K562 (cell line): ENCODE results near the gene CZIB. TPM values are rescaled to one million over a fixed set of nuclear protein-coding genes. Genes with fewer than 3 reads are reported as not detected.

Source experiments
- CBFB ChIP-seq: sonication (generic); formaldehyde crosslinking; IDR thresholded peaks from 2 replicates; pipeline ENCODE4 v1.4.0; 2020; ENCODE audit warnings: mild to moderate bottlenecking, missing genetic modification reagents
- CEBPG ChIP-seq, 3 experiments: fragments of 200-800 bp in 1 of 3; sonication (Bioruptor generic) in 1 of 3; sonication (generic) in 1 of 3; formaldehyde crosslinking in 1 of 3; IDR thresholded peaks in 2 of 3; conservative IDR thresholded peaks in 1 of 3; 2 replicates each; pipeline versions ENCODE4 v1.6.1 to v1.8.0; 2016 to 2022; ENCODE audit warnings: missing compliant biosample characterization in 2 of 3, missing genetic modification characterization in 2 of 3, mild to moderate bottlenecking in 1 of 3, missing genetic modification reagents in 1 of 3
- CREB3L1 ChIP-seq: fragments of 450-650 bp; IDR thresholded peaks from 2 replicates; pipeline ENCODE4 v1.6.1; 2014; ENCODE audit warnings: low read depth, mild to moderate bottlenecking, moderate library complexity, borderline replicate concordance
- HDAC1 ChIP-seq, 2 experiments: fragments of 450-650 bp; IDR thresholded peaks; 2 replicates each; pipeline ENCODE4 v1.6.1; 2016 to 2017; ENCODE audit warnings: inconsistent platforms in 1 of 2, mild to moderate bottlenecking in 1 of 2, moderate library complexity in 1 of 2
- KAT8 ChIP-seq: fragments of 450-650 bp; IDR thresholded peaks from 2 replicates; pipeline ENCODE4 v1.6.1; 2016; ENCODE audit warnings: low read depth, mild to moderate bottlenecking
- KLF10 ChIP-seq: fragments of 250-450 bp; sonication (Bioruptor Pico); IDR thresholded peaks from 2 replicates; pipeline ENCODE4 v1.6.1; 2021; ENCODE audit warnings: matching md5 sums
- MYBL2 ChIP-seq, 2 experiments: fragments of 450-650 bp in 1 of 2; sonication (generic) in 1 of 2; formaldehyde crosslinking in 1 of 2; IDR thresholded peaks; 2 replicates each; pipeline versions ENCODE4 v1.6.1 to v1.8.1; 2017 to 2022; ENCODE audit warnings: borderline replicate concordance in 1 of 2, inconsistent platforms in 1 of 2, low read depth in 1 of 2, mild to moderate bottlenecking in 1 of 2, missing genetic modification reagents in 1 of 2, moderate library complexity in 1 of 2
- POLR2A ChIP-seq: fragments of 450-650 bp; conservative IDR thresholded peaks from 2 replicates; pipeline ENCODE4 v1.6.1; 2016
- RAD51 ChIP-seq: fragments of 450-650 bp; IDR thresholded peaks from 2 replicates; pipeline ENCODE4 v1.7.1; 2016; ENCODE audit warnings: low read depth, mild to moderate bottlenecking, borderline replicate concordance
- USF2 ChIP-seq: sonication (generic); formaldehyde crosslinking; IDR thresholded peaks from 2 replicates; pipeline ENCODE4 v1.5.0; 2020; ENCODE audit warnings: missing genetic modification reagents
- ZNF3 ChIP-seq: fragments of 250-450 bp; sonication (Bioruptor Pico); IDR thresholded peaks from 2 replicates; pipeline ENCODE4 v1.5.0; 2021; ENCODE audit warnings: mild to moderate bottlenecking, moderate library complexity
- polyA plus RNA-seq, 8 experiments: library from polyadenylated mRNA; depleted of rRNA in 4 of 8; stranded (reverse) in 5 of 8; unstranded in 3 of 8; fragments of >200 nt; fragmentation: Nextera tagmentation in 2 of 8; fragmentation: Illumina TruSeq in 1 of 8; extraction: Ambion mirVana in 2 of 8; extraction: Trizol in 1 of 8; gene quantifications; 2 replicates each; pipeline versions ENCODE4 v1.2.1 to v1.2.3, GENCODE V29; 2011 to 2014; ENCODE audit warnings: inconsistent platforms in 1 of 8, missing spikeins in 1 of 8
- total RNA-seq, 7 experiments: library from RNA; depleted of rRNA in 6 of 7; stranded (reverse); fragments of >200 nt in 6 of 7; fragmentation: Illumina TruSeq in 2 of 7; extraction: Trizol in 2 of 7; gene quantifications; 2 replicates each; pipeline versions ENCODE4 v1.2.1 to v1.2.3, GENCODE V29; 2011 to 2021; ENCODE audit warnings: low replicate concordance in 1 of 7
- TF ChIP-seq, protein P1 (sequence below), 2 experiments: fragments of 450-650 bp; IDR thresholded peaks; 2 replicates each; pipeline ENCODE4 v1.6.1; 2016; ENCODE audit warnings: mild to moderate bottlenecking in 2 of 2, borderline replicate concordance in 1 of 2, low read depth in 1 of 2, moderate library complexity in 1 of 2
- TF ChIP-seq, protein P2 (sequence below): fragments of 450-650 bp; formaldehyde crosslinking; IDR thresholded peaks from 2 replicates; pipeline ENCODE4 v1.4.0; 2020; ENCODE audit warnings: mild to moderate bottlenecking, moderate library complexity

CZIB gene
- total and polyA plus RNA-seq, 9 of the 15 experiments (the other 6 are each of a cell fraction or from before 2014, with no cell fraction given): 52.6 to 111 (median 80.0) TPM

GRCh38 chr1:53196485-53197290 is 23.7 kb downstream of the CZIB start, which contains the start of gene CPT2 (continued):
- no peak for TF ChIP-seq MYBL2 (IDR thresholded peaks at IDR 0.05; ENCODE audit: low read depth)
- TF ChIP-seq MYBL2 (CRISPR knock-in tag; IDR thresholded peaks at IDR 0.05; ENCODE audit: borderline replicate concordance): no peak
- TF ChIP-seq CBFB (CRISPR knock-in tag): no peak
- TF ChIP-seq KAT8: no peak
- TF ChIP-seq RAD51: no peak
- TF ChIP-seq HDAC1 (IDR thresholded peaks at IDR 0.05): no peak
- no peak for TF ChIP-seq ZNF3 (CRISPR knock-in tag)
- 0 out of 2 replicates have a peak, but pooled peaks have one; percentile 18 for TF ChIP-seq CREB3L1
- TF ChIP-seq, protein P1, sequence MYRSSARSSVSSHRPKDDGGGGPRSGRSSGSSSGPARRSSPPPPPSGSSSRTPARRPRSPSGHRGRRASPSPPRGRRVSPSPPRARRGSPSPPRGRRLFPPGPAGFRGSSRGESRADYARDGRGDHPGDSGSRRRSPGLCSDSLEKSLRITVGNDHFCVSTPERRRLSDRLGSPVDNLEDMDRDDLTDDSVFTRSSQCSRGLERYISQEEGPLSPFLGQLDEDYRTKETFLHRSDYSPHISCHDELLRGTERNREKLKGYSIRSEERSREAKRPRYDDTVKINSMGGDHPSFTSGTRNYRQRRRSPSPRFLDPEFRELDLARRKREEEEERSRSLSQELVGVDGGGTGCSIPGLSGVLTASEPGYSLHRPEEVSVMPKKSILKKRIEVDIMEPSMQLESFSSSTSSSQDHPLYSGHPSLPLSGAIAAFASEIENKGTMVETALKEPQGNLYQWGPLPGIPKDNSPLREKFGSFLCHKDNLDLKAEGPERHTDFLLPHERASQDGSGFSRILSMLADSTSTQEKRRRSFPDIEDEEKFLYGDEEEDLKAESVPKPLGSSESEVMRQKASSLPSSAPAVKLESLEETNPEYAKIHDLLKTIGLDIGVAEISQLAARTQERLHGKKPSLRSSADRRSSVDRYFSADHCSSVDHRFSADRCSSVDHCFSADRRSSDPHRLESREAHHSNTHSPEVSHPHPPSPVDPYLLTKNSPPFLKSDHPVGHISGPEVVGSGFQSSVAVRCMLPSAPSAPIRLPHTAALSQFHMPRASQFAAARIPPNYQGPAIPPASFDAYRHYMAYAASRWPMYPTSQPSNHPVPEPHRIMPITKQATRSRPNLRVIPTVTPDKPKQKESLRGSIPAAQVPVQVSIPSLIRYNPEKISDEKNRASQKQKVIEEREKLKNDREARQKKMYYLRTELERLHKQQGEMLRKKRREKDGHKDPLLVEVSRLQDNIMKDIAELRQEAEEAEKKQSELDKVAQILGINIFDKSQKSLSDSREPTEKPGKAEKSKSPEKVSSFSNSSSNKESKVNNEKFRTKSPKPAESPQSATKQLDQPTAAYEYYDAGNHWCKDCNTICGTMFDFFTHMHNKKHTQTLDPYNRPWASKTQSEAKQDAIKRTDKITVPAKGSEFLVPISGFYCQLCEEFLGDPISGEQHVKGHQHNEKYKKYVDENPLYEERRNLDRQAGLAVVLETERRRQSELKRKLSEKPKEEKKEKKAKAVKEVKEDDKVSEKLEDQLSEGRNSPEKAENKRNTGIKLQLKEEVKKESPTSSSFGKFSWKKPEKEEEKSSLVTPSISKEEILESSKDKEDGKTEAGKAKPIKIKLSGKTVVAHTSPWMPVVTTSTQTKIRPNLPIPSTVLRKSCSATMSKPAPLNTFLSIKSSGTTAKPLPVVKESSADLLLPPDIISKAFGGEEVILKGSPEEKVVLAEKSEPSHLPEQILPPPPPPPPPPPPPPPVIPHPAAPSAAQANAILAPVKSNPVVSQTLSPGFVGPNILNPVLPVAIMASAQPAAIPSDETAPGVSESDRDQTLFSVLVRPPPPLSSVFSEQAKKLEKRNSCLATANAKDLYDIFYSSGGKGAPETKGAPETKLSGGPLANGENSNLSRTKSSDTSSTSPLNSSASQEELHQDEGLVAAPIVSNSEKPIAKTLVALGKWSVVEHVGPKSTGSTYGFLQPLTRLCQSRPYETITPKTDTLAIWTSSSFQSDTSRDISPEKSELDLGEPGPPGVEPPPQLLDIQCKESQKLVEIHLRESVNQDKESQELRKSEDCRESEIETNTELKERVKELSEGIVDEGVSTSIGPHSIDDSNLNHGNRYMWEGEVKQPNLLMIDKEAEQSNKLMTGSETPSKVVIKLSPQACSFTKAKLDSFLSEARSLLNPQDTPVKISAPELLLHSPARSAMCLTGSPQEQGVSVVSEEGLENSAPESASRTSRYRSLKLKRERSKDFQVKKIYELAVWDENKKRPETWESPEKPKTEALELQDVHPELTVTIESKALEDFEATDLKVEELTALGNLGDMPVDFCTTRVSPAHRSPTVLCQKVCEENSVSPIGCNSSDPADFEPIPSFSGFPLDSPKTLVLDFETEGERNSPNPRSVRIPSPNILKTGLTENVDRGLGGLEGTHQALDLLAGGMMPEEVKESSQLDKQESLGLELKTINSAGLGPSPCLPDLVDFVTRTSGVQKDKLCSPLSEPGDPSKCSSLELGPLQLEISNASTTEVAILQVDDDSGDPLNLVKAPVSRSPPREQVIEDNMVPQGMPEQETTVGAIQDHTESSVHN (IDR thresholded peaks at IDR 0.05; ENCODE audit: borderline replicate concordance in 1 of 2, low read depth in 1 of 2): no peak
- peak; percentile 95 for TF ChIP-seq POLR2A
- TF ChIP-seq, protein P2, sequence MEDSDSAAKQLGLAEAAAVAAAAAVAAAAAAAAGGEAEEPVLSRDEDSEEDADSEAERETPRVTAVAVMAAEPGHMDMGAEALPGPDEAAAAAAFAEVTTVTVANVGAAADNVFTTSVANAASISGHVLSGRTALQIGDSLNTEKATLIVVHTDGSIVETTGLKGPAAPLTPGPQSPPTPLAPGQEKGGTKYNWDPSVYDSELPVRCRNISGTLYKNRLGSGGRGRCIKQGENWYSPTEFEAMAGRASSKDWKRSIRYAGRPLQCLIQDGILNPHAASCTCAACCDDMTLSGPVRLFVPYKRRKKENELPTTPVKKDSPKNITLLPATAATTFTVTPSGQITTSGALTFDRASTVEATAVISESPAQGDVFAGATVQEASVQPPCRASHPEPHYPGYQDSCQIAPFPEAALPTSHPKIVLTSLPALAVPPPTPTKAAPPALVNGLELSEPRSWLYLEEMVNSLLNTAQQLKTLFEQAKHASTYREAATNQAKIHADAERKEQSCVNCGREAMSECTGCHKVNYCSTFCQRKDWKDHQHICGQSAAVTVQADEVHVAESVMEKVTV (CRISPR knock-in tag): no peak
- no peak for TF ChIP-seq CEBPG (CRISPR knock-in tag; IDR thresholded peaks at IDR 0.05)
- no peak for TF ChIP-seq CEBPG (tag; conservative IDR thresholded peaks at IDR 0.05 in 1 of 2, IDR thresholded peaks at IDR 0.05 in 1 of 2)
- TF ChIP-seq KLF10 (CRISPR knock-in tag): no peak
- TF ChIP-seq USF2 (CRISPR knock-in tag): no peak
